ENCODE results near the gene INHBC. TPM values are rescaled to one million over a fixed set of nuclear protein-coding genes. Genes with fewer than 3 reads are reported as not detected.

Gene INHBC
- not detected in 2 replicates for total RNA-seq

GRCh38 chr12:57434517-57435223 is at the start of gene INHBC:
Gene INHBC, plus strand, starts transcription at chr12:57434784. Its CDS starts 103 bp downstream, at chr12:57434887.

GRCh38 chr12:57430931-57431566 is 3.5 kb upstream of the INHBC start, which contains the start of gene R3HDM2:
Gene R3HDM2, minus strand, starts transcription at chr12:57431043. Its CDS starts 120,615 bp downstream, at chr12:57310428.

GRCh38 chr12:57454566-57455373 is 20.2 kb downstream of the INHBC start, which contains the start of gene INHBE:
Gene INHBE, plus strand, starts transcription at chr12:57455307. Its CDS starts 230 bp downstream, at chr12:57455537.

GRCh38 chr12:57459750-57460467 is 25.3 kb downstream of the INHBC start, which contains the start of gene GLI1:
Gene GLI1, plus strand, starts transcription at chr12:57459785. Its CDS starts 3,907 bp downstream, at chr12:57463692.

GRCh38 chr12:57479376-57480115 is 45.0 kb downstream of the INHBC start, which contains the start of gene ARHGAP9:
Gene ARHGAP9, minus strand, starts transcription at chr12:57479866. Its CDS starts 460 bp downstream, at chr12:57479406.

GRCh38 chr12:57487597-57488401 is 53.2 kb downstream of the INHBC start, which contains the start of gene MARS1:
Gene MARS1, plus strand, starts transcription at chr12:57488068. Its CDS starts 23 bp downstream, at chr12:57488091.

Other genes starting within 250 kb of the INHBC start
- 1.0 and 14.2 TPM in 2 replicates for gene NXPH4, start 218.0 kb upstream of the INHBC start, total RNA-seq
- 379 and 408 TPM in 2 replicates for gene SHMT2, start 205.1 kb upstream of the INHBC start, total RNA-seq
- 0.34 and 0.36 TPM in 2 replicates for gene STAC3, start 183.6 kb upstream of the INHBC start, total RNA-seq
- gene R3HDM2, start 3.7 kb upstream of the INHBC start, total RNA-seq = 10.9 and 28.5 TPM in 2 replicates
- 0.34 and 1.5 TPM in 2 replicates for gene INHBE, start 20.5 kb downstream of the INHBC start, total RNA-seq
- gene GLI1, start 25.0 kb downstream of the INHBC start, total RNA-seq = under 0.01 and 0.14 TPM in 2 replicates
- not detected in 2 replicates for gene ARHGAP9, start 45.1 kb downstream of the INHBC start, total RNA-seq
- 351 and 458 TPM in 2 replicates for gene MARS1, start 53.3 kb downstream of the INHBC start, total RNA-seq
- 128 and 270 TPM in 2 replicates for gene DDIT3, start 85.7 kb downstream of the INHBC start, total RNA-seq
- gene MBD6, start 88.0 kb downstream of the INHBC start, total RNA-seq = 3.4 and 19.0 TPM in 2 replicates
- gene DCTN2, start 112.4 kb downstream of the INHBC start, total RNA-seq = 68.7 and 104 TPM in 2 replicates
- gene KIF5A, start 115.3 kb downstream of the INHBC start, total RNA-seq = under 0.01 and 0.21 TPM in 2 replicates
- gene PIP4K2C, start 156.4 kb downstream of the INHBC start, total RNA-seq = 47.8 and 62.5 TPM in 2 replicates
- 3.1 and 7.0 TPM in 2 replicates for gene DTX3, start 170.0 kb downstream of the INHBC start, total RNA-seq
- gene ARHGEF25, start 176.7 kb downstream of the INHBC start, total RNA-seq = under 0.01 and 0.43 TPM in 2 replicates
- 0.07 TPM in 1 of 2 replicates, not detected in the other for gene B4GALNT1, start 198.4 kb downstream of the INHBC start, total RNA-seq

Data from nasal cavity respiratory epithelium epithelial cell of viscerocranial mucosa (primary cell).